Measurements from ENCODE around the gene CREBBP.

DNA sequence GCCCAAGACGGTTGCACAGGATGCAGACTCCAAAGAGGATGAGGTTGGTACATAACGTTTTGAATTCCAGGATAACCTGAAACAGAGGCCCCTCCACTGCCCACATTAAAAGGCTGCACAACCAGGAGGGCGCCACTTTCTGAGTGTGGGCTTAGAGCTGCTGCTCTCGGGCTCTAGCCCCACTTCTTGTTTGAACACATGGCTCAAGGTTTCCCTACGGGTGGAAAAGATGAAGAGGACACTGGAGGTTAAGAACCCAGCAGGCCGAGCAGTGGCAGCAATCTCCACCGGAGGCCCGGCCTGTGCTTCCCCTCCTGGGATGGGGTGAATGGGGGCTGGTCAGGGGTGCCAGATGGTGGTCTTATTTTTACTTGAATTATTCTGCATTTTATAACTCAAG is 155.2 kb downstream of the CREBBP start:
- TF ChIP-seq, protein P1, sequence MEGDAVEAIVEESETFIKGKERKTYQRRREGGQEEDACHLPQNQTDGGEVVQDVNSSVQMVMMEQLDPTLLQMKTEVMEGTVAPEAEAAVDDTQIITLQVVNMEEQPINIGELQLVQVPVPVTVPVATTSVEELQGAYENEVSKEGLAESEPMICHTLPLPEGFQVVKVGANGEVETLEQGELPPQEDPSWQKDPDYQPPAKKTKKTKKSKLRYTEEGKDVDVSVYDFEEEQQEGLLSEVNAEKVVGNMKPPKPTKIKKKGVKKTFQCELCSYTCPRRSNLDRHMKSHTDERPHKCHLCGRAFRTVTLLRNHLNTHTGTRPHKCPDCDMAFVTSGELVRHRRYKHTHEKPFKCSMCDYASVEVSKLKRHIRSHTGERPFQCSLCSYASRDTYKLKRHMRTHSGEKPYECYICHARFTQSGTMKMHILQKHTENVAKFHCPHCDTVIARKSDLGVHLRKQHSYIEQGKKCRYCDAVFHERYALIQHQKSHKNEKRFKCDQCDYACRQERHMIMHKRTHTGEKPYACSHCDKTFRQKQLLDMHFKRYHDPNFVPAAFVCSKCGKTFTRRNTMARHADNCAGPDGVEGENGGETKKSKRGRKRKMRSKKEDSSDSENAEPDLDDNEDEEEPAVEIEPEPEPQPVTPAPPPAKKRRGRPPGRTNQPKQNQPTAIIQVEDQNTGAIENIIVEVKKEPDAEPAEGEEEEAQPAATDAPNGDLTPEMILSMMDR (IDR thresholded peaks at IDR 0.05): no peak
- no peak for TF ChIP-seq POLR2A (IDR thresholded peaks at IDR 0.05)
